ENCODE data around the gene NCOA7.

GRCh38 chr6:125781314-125781868 is 9.4 kb upstream of the NCOA7 start:
- TF ChIP-seq, protein P1, sequence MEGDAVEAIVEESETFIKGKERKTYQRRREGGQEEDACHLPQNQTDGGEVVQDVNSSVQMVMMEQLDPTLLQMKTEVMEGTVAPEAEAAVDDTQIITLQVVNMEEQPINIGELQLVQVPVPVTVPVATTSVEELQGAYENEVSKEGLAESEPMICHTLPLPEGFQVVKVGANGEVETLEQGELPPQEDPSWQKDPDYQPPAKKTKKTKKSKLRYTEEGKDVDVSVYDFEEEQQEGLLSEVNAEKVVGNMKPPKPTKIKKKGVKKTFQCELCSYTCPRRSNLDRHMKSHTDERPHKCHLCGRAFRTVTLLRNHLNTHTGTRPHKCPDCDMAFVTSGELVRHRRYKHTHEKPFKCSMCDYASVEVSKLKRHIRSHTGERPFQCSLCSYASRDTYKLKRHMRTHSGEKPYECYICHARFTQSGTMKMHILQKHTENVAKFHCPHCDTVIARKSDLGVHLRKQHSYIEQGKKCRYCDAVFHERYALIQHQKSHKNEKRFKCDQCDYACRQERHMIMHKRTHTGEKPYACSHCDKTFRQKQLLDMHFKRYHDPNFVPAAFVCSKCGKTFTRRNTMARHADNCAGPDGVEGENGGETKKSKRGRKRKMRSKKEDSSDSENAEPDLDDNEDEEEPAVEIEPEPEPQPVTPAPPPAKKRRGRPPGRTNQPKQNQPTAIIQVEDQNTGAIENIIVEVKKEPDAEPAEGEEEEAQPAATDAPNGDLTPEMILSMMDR (IDR thresholded peaks at IDR 0.05; ENCODE audit: low read depth, low read length, poor library complexity, severe bottlenecking), result peak; percentile 54
- TF ChIP-seq EZH2phosphoT487 (IDR thresholded peaks at IDR 0.05; ENCODE audit: borderline replicate concordance, low read length), result no peak
